IMR-90 (cell line): ENCODE data around the gene SRP9. TPM values are rescaled to one million over a fixed set of nuclear protein-coding genes. Genes with fewer than 3 reads are reported as not detected.
A peak's percentile ranks its signal among the peaks of the same experiment; 100 is the strongest.

Experiments used
- ATAC-seq: fragments of 200-7000 bp; cut with Tn5 transposase; 2 replicates; pipeline ENCODE4 v1.9.1; 2020; ENCODE audit warnings: low read depth, mild to moderate bottlenecking, moderate library complexity
- BruUV-seq: library from RNA; stranded (reverse); fragments of 400-500 nt; replicated peaks from 2 replicates; lab custom pipeline; 2021; lab: Mats Ljungman, UMichigan
- CTCF ChIA-PET: fragments of 300-600 bp; formaldehyde crosslinking; extraction: SDS; loops from one replicate; lab custom pipeline; 2021; ENCODE audit warnings: antibody characterized with exemption; lab: Yijun Ruan, JAX
- POLR2A ChIA-PET: fragments of 300-600 bp; sonication (Branson Sonifier 250); formaldehyde crosslinking; loops from one replicate; lab custom pipeline; 2022; ENCODE audit warnings: antibody characterized with exemption; ENCODE audit not compliant: unreplicated experiment; lab: Charles Lee
- DNase-seq: peaks from one replicate; pipeline ENCODE4 v3.0.0; 2013
- H2AFZ ChIP-seq: replicated peaks from 2 replicates; pipeline ENCODE3; 2013; ENCODE audit warnings: low read length, mild to moderate bottlenecking; ENCODE audit not compliant: poor library complexity
- H2AK5ac ChIP-seq: 2 replicates; pipeline ENCODE4 v1.6.1; 2013; ENCODE audit warnings: low read depth, low read length, inconsistent platforms
- H2AK9ac ChIP-seq: replicated peaks from 2 replicates; pipeline ENCODE3; 2013; ENCODE audit warnings: mild to moderate bottlenecking, low read depth, low read length, moderate library complexity; ENCODE audit not compliant: poor library complexity
- H2BK120ac ChIP-seq: 2 replicates; pipeline ENCODE4 v1.6.1; 2013; ENCODE audit warnings: low read depth, low read length, inconsistent platforms
- H2BK15ac ChIP-seq: 3 replicates; pipeline ENCODE4 v1.6.1; 2013; ENCODE audit warnings: low read depth, low read length, inconsistent platforms
- H2BK20ac ChIP-seq: 2 replicates; pipeline ENCODE4 v1.6.1; 2013; ENCODE audit warnings: low read depth, mild to moderate bottlenecking, inconsistent platforms, low read length, moderate library complexity
- H2BK5ac ChIP-seq: 2 replicates; pipeline ENCODE4 v1.6.1; 2013; ENCODE audit warnings: mild to moderate bottlenecking, low read depth, low read length, inconsistent platforms; ENCODE audit not compliant: poor library complexity, severe bottlenecking
- H3K14ac ChIP-seq: replicated peaks from 2 replicates; pipeline ENCODE4 v1.6.1; 2013; ENCODE audit warnings: low read depth, low read length, inconsistent platforms
- H3K18ac ChIP-seq: 2 replicates; pipeline ENCODE4 v1.6.1; 2013; ENCODE audit warnings: low read depth, low read length, control low read depth
- H3K23ac ChIP-seq: 2 replicates; pipeline ENCODE4 v1.6.1; 2013; ENCODE audit warnings: low read depth, low read length, inconsistent platforms
- H3K27ac ChIP-seq: 2 replicates; pipeline ENCODE4 v1.5.1; 2013; ENCODE audit warnings: mild to moderate bottlenecking, control low read depth, low read length; ENCODE audit not compliant: insufficient read depth
- H3K27me3 ChIP-seq: 2 replicates; pipeline ENCODE4 v1.6.1; 2013; ENCODE audit warnings: low read length; ENCODE audit not compliant: control insufficient read depth, insufficient read depth
- H3K36me3 ChIP-seq: 2 replicates; pipeline ENCODE4 v1.6.1; 2013; ENCODE audit warnings: low read length, mixed read lengths; ENCODE audit not compliant: control insufficient read depth, insufficient read depth
- H3K4ac ChIP-seq: 2 replicates; pipeline ENCODE4 v1.6.1; 2013; ENCODE audit warnings: low read depth, low read length, inconsistent platforms
- H3K4me1 ChIP-seq: 2 replicates; pipeline ENCODE4 v1.6.1; 2013; ENCODE audit warnings: low read length, mixed read lengths; ENCODE audit not compliant: control insufficient read depth, insufficient read depth
- H3K4me2 ChIP-seq: 2 replicates; pipeline ENCODE4 v1.6.1; 2013; ENCODE audit warnings: low read depth, mild to moderate bottlenecking, control low read depth, low read length, moderate library complexity
- H3K4me3 ChIP-seq: 2 replicates; pipeline ENCODE4 v1.5.1; 2013; ENCODE audit warnings: low read depth, mild to moderate bottlenecking, control low read depth, low read length, moderate library complexity; ENCODE audit not compliant: insufficient read depth
- H3K56ac ChIP-seq: 2 replicates; pipeline ENCODE4 v1.6.1; 2013; ENCODE audit warnings: low read length, inconsistent platforms; ENCODE audit not compliant: insufficient read depth; ENCODE audit errors: extremely low read depth
- H3K79me1 ChIP-seq, 2 experiments: 2 replicates each; pipeline ENCODE4 v1.6.1; 2013; ENCODE audit warnings: low read length in 2 of 2, inconsistent platforms in 1 of 2, low read depth in 1 of 2
- H3K9ac ChIP-seq: 2 replicates; pipeline ENCODE4 v1.6.1; 2013; ENCODE audit warnings: low read depth, low read length, control low read depth
- H3K9me1 ChIP-seq: 2 replicates; pipeline ENCODE4 v1.6.1; 2013; ENCODE audit warnings: low read length, inconsistent platforms; ENCODE audit not compliant: insufficient read depth
- H3K9me3 ChIP-seq: 2 replicates; pipeline ENCODE4 v1.6.1; 2013; ENCODE audit warnings: low read length; ENCODE audit not compliant: control insufficient read depth, insufficient read depth
- H4K20me1 ChIP-seq: 2 replicates; pipeline ENCODE4 v1.6.1; 2013; ENCODE audit warnings: low read length, inconsistent platforms; ENCODE audit not compliant: insufficient read depth
- H4K5ac ChIP-seq: 2 replicates; pipeline ENCODE4 v1.6.1; 2013; ENCODE audit warnings: mild to moderate bottlenecking, low read depth, low read length, control low read depth
- H4K8ac ChIP-seq, 2 experiments: 2 replicates each; pipeline ENCODE4 v1.6.1; 2013; ENCODE audit warnings: low read depth in 2 of 2, low read length in 2 of 2, control low read depth in 1 of 2, inconsistent platforms in 1 of 2
- H4K91ac ChIP-seq: 2 replicates; pipeline ENCODE4 v1.6.1; 2013; ENCODE audit warnings: low read depth, low read length, inconsistent platforms; ENCODE audit not compliant: insufficient read depth
- CTCF ChIP-seq: conservative IDR thresholded peaks from 2 replicates; pipeline ENCODE4 v1.5.1; 2012; ENCODE audit warnings: mild to moderate bottlenecking, low read depth, low read length, improper control_type of control experiment
- FOS ChIP-seq: fragments of 150-350 bp; IDR thresholded peaks from 2 replicates; pipeline ENCODE4 v1.6.1; 2016; ENCODE audit warnings: low read depth, low read length
- MAZ ChIP-seq: IDR thresholded peaks from 2 replicates; pipeline ENCODE4 v1.6.1; 2012; ENCODE audit warnings: low read depth, mild to moderate bottlenecking, low read length, improper control_type of control experiment, moderate library complexity, borderline replicate concordance
- RAD21 ChIP-seq: IDR thresholded peaks from 2 replicates; pipeline ENCODE4 v1.6.1; 2012; ENCODE audit warnings: low read length, improper control_type of control experiment
- dilution Hi-C: fragments of 300-500 bp; cut with HindIII; formaldehyde crosslinking; loops from one replicate; pipeline ENCODE4 v1.14.3; 2018; ENCODE audit warnings: low sequenced_read_pairs; ENCODE audit not compliant: unreplicated experiment
- in situ Hi-C: fragments of 300-500 bp; cut with MboI; formaldehyde crosslinking; loops from 3 replicates; pipeline ENCODE4 v1.14.3; 2019; ENCODE audit warnings: low sequenced_read_pairs, inconsistent platforms, mixed read lengths
- intact Hi-C: fragments of 100-400 bp; cut with micrococcal nuclease; formaldehyde crosslinking; loops from 2 replicates; pipeline ENCODE4 v1.10.0; 2022
- polyA plus RNA-seq, 3 experiments: library from polyadenylated mRNA; depleted of rRNA; stranded (reverse); fragments of >200 nt; gene quantifications; 2 replicates each; pipeline ENCODE4 v1.2.3, GENCODE V29; 2012; ENCODE audit warnings: low replicate concordance in 1 of 3
- total RNA-seq: library from RNA; depleted of rRNA; stranded (reverse); fragments of >200 nt; gene quantifications from 2 replicates; pipeline ENCODE4 v1.2.3, GENCODE V29; 2012

SRP9 gene
- total and polyA plus RNA-seq, 2 of the 4 experiments (the other 2 are of a cell fraction): 230 to 295 TPM

- TF ChIP-seq CTCF (peak; percentile 94), FOS (no peak), RAD21 (peak; percentile 79)
These were observed at the start of gene SRP9 (continued) for GRCh38 chr1:225777583-225778336.

DNA sequence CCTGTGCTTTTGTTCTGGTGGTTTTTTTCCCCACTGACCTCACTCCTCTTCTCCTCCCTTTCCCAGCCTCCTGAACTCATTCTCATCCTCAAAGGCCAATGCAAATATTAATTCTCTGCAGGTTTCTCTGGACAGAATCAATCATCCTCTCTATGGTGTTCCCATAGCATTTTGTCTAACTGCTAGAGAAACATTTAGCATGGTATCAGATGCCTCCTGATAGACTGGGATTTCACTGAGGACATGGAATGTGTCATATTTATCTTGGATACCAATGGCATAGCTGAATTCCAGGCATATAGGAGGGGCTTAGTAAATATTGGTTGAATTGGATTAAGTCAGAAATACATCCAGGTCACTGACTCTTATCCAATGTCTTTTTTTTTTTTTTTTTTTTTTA, 46.1 kb upstream of the SRP9 start:
- H2AK5ac ChIP-seq: no peak overlapping the region
- no peak overlapping the region for H3K9ac ChIP-seq
- no peaks in the 10 kb centered on the region for H3K79me1 ChIP-seq
- no peak overlapping the region for H3K27ac ChIP-seq
- ChIA-PET CTCF (interaction anchor here (0.7 kb wide), 1 partner anchor 138 kb away, joined by 3 read pairs; no protein-coding TSS in a partner anchor), POLR2A (no interaction called here)
- H4K91ac ChIP-seq: no peak overlapping the region
- H4K5ac ChIP-seq: no peak overlapping the region
- ATAC-seq (no peak), DNase-seq (no peak)
- H3K4me3 ChIP-seq: no peak overlapping the region
- dilution Hi-C loops: no loop called here
- H4K8ac ChIP-seq: no peak overlapping the region
- H2BK15ac ChIP-seq: no peak overlapping the region; the same call in 2 of the 3 replicates
- no peaks in the 10 kb centered on the region for H3K9me3 ChIP-seq
- H3K4ac ChIP-seq: no peak overlapping the region
- H3K4me2 ChIP-seq: no peak overlapping the region
- H2AK9ac ChIP-seq: no peak overlapping the region
- no peaks in the 10 kb centered on the region for H3K36me3 ChIP-seq
- H4K20me1 ChIP-seq: no peaks in the 10 kb centered on the region
- no peak for TF ChIP-seq MAZ
- no peak overlapping the region for H2BK120ac ChIP-seq
- no peaks in the 10 kb centered on the region for H3K27me3 ChIP-seq
- H2BK5ac ChIP-seq: no peak overlapping the region
- H3K56ac ChIP-seq: no peak overlapping the region
- no peak overlapping the region for H3K23ac ChIP-seq
- H3K4me1 ChIP-seq: peaks cover 10% of the 10 kb centered on the region
- no peak overlapping the region for H3K18ac ChIP-seq
- no peak overlapping the region for H2BK20ac ChIP-seq
- in situ Hi-C loops: no loop called here
- H3K14ac ChIP-seq: no peak overlapping the region
- H2AFZ ChIP-seq: no peak overlapping the region
- BruUV-seq: no TSS peak
- intact Hi-C loops: no loop called here
- H3K9me1 ChIP-seq: peaks cover 4% of the 10 kb centered on the region
